Measurements from ENCODE around the gene ATXN7L1.

- TF ChIP-seq, protein P1, sequence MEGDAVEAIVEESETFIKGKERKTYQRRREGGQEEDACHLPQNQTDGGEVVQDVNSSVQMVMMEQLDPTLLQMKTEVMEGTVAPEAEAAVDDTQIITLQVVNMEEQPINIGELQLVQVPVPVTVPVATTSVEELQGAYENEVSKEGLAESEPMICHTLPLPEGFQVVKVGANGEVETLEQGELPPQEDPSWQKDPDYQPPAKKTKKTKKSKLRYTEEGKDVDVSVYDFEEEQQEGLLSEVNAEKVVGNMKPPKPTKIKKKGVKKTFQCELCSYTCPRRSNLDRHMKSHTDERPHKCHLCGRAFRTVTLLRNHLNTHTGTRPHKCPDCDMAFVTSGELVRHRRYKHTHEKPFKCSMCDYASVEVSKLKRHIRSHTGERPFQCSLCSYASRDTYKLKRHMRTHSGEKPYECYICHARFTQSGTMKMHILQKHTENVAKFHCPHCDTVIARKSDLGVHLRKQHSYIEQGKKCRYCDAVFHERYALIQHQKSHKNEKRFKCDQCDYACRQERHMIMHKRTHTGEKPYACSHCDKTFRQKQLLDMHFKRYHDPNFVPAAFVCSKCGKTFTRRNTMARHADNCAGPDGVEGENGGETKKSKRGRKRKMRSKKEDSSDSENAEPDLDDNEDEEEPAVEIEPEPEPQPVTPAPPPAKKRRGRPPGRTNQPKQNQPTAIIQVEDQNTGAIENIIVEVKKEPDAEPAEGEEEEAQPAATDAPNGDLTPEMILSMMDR (IDR thresholded peaks at IDR 0.05; ENCODE audit: low read length): no peak
- TF ChIP-seq EZH2phosphoT487 (IDR thresholded peaks at IDR 0.05; ENCODE audit: low read length) (no peak), EZH2 (optimal IDR thresholded peaks at IDR 0.05; ENCODE audit: low read depth, low read length) (no peak)
These were observed 27.7 kb upstream of the ATXN7L1 start for GRCh38 chr7:105904064-105904463.

All from MM.1S (cell line).